Activated CD4-positive, CD25-positive, alpha-beta regulatory T cell treated with anti-CD3 and anti-CD28 coated beads, Interleukin-2, amount 50 U/mL, for 72 hours (primary cell): ENCODE data around the gene RIMKLA.

Source experiments
- DNase-seq: peaks from one replicate; pipeline ENCODE4 v3.0.0; 2021

The RIMKLA gene, protein sequence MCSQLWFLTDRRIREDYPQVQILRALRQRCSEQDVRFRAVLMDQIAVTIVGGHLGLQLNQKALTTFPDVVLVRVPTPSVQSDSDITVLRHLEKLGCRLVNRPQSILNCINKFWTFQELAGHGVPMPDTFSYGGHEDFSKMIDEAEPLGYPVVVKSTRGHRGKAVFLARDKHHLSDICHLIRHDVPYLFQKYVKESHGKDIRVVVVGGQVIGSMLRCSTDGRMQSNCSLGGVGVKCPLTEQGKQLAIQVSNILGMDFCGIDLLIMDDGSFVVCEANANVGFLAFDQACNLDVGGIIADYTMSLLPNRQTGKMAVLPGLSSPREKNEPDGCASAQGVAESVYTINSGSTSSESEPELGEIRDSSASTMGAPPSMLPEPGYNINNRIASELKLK

DNA sequence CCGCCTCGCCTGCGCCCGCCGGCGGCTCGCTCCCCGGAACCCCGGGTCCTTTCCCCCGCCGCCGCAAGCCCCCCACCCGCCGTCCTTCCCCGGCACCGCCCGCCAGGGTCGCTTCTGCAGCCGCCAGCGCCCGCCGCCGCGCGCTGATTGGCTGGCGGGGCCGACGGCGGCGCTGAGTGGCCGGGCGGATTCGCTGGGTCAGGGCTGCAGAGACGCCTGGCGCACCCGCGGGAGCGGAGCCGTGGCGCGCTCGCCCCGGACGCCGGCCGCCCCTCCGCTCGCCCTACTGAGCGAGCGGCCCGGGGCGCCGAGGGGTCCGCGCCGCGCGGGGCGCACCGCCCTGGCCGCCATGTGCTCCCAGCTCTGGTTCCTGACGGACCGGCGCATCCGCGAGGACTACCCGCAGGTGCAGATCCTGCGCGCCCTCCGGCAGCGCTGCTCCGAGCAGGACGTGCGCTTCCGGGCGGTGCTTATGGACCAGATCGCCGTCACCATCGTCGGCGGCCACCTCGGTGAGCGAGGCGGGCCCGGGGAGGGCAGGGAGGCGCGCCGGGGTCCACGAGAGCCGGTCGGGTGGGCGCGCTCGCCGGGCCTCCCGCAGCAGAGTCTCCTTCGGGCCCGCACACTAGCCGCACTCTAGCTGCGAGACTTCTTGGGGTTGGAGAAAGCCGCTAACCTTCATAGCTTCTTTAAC lies at the start of gene RIMKLA:
Gene RIMKLA (plus strand): TSS at position 207 of the 694 bp plus-strand sequence. CDS start 143 bp downstream, at position 350.
- DNase-seq, result peak; percentile 40

DNA sequence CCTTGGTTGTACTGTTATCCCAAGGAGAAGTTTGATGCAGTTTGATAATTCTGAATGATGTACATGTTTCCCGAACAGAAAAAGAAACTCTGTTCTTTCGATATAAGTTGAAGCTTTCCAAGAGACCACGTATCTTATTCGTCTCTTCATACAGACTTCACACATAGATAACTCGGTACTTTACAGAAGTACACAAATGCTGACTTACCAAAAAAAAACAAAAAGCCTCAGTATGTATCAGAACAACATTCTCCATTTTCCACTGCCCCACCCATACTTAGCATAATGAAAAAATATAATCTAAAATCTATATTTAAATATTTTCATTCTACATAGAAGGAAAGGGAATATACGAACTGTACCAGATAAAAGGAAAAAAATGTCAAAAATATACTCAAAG lies 47.7 kb upstream of the RIMKLA start:
- DNase-seq, result no peak

DNA sequence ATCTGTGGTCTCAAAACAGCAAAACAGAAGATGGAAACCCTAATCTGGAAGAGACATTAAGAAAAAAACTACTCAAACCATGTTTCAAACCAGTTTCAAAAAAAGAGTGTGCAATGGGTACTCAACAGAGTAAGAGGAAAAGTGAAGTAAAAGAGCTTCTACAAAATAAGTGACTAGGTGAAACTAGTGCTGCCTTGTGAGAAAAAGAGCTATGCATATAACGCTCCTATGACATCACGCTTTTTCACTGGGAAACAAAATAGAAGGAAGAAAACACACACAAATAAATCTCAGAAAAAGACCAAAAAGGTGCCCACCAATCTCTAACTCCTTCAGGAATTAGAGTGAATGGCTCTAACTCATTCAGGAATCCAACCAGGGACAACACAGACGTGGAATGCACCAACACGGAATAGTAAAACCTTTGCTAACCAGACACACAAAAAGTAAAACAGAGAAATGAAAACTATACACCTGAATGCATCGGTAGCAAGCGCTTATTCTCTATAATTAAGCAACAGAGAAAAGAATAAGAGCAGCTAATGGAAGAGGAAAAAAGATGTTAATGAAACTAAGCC lies 46.8 kb upstream of the RIMKLA start:
- DNase-seq, result no peak

DNA sequence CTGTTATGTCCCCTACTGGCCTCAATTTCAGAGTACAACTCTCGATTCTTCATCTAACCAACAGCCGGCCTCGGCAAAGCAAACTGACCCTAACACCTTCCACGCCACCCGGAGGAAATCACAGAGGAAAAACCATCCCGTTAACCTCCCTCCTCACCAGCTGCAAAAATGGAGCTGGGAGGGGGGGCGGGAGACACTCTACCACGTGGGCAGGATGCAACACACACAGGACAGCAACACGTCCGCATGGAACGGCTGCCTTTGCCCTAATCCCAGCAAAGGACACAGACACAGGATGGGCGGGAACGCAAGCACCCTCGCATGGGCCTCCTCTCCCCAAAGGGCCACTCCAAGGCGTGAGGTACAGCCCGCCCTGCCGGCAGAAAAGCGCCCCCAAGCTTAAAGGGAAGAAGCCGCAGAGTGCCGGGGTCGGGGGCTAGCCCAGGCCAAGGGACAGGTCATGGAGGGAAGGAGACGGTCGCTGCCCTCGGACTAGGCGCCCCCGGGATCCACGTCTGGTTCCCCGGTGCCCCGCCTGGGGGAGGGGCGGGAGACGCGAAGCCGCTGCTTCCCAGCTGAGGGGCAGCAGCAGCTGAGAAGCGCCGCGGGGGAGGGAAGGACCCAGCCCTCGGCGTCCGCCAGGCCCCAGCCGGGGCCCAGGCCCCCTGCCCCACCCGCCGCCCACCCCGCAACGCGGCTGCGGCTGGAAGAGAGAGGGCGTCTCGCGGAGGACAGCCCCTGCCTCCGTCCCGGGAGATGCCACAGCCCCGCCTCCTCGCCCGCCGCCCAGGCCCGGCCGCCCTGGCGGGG lies 46.1 kb upstream of the RIMKLA start:
- DNase-seq, result peak; percentile 41

DNA sequence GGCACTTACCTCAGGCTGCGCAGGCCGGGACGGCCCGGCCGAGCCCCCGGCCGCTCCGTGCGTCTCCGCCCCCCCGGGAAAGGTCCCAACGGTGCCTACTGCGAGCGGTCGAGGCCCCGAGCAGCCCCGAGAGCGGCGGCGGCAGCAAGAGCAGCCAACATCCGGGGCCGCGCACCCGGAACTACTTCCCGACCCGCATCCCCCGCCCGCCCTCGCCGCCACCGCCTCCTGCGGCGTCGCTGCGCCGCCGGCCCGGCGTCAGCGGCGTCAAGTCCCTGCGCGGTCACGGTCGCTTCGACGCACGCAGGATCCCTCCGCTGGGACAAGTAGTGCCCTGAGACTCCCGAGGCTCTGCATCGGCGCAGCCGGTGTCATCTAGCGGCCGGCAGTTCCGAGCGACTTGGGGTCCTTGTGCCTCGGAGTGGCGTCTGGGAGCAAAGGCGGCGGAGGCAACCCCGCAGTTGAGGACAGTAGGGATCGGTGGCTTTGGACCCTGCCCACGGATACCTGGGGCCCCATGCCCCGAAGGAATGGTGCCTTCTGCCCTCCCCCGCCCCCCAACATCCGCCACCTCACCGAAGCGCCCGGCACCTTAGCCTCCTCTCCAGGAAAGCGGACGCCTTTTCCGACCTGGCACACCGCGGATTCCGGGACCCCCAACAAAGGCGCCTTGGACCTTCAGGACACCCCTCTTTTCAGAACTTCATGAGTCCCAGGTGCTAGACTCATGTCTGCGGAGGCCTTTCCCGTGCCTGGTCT lies 45.4 kb upstream of the RIMKLA start, which contains the start of gene FOXJ3:
Gene FOXJ3 (minus strand): TSS at position 186 of the 759 bp plus-strand sequence. CDS start 24,142 bp downstream, outside the sequence.
- peak; percentile 93 for DNase-seq

DNA sequence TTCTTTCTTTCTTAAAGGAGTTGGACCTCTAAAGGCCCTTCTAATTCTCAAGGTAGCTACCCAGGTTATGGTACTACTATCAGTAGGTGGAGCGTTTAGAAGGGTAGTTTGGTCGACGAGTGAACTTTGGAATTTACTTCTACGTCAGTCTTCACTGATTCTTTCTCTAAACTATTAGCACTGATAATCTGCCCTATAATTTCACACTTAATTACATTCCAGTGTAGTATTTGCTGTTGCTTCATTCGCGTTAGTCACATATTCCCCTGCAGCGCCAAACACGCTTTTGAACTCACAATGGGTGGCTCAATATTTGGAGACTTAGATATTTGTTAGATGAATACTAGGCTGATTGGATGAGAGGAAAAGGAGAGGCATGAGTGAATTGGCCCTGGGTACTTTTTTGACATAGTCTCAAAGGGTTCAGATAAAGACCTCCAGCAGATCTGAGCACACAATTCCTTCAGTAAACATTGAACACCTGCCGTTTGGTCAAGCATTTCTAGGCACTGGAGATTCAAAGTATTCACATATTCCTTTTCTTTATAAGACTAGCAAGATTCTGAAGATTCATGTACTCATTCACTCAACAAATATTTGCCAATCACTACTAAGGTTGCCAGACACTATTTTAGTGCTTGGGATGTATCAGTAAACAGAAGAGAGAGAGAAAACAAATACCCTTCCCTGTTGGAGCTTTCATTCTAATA lies 44.6 kb upstream of the RIMKLA start:
- no peak for DNase-seq

DNA sequence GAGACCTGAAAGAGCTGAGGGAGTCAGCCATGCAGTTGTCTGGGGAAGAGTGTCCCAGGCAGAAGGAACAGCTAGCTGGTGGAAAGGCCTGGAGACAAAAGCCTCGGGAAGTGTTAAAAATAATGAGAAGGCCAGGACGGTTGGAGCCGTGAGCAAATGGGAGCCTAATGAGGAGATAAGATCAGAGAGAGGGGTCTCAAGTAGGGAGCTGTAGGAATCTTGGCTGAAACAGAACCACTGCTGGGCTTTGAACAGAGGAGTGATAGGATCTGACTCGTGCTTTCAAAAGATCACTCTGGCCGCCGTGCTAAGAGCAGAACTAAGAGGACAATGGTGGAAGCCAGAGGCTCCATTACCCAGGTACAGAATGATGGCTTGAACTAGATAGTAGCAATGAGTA lies 43.6 kb upstream of the RIMKLA start:
- DNase-seq, result no peak

DNA sequence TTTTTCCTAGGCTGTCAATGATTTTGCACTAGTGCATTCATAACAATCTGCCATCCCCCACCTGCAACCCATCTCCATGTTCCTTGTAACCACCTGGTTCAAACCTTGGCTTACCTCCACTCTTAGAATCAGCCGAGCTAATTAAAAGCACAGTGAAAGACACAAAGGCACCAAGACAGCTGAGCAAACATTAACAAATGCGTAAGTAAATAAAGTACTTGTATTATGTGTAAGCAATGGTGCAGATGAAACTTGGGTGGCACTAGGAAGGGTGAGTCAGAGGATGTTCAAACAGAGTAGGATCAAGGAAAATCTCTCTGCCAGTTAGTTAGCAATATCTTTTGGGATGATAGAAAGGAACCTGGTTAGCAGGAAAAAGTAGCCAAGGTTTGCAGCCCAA lies 40.5 kb upstream of the RIMKLA start:
- no peak for DNase-seq

DNA sequence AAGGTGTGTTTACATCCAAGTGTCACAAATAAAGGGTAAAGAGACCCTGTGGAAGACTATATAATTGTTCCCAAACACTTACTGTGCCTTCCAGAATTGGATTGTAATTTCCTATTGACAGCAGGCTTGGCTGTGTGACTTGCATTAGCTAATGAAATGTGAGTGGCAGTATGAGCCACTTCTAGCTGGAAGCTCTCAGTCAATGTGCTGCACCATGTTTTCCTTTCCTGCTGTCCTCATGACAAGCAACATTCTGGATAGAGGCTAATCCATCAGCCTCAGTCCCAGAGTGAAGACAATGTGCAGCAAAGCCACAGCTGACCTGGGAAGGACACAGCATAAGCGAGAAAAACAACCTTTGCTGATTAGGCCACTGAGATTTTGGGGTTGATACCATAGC lies 39.7 kb upstream of the RIMKLA start:
- no peak for DNase-seq

DNA sequence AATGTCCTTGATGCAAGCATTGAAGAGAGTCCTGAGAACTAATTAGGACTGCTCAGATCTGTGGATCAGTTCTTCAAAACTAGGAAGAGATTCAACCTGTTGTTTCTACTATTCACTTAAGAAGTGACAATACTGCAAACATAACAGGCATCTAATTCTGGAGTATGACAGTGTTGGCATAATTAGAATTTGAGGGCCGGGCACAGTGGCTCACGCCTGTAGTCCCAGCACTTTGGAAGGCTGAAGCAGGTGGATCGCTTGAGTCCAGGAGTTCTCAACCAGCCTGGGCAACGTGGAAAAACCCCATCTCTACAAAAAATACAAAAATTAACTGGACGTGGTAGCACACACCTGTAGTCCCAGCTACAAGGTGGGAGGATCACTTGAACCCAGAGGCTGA lies 37.5 kb upstream of the RIMKLA start:
- no peak for DNase-seq

DNA sequence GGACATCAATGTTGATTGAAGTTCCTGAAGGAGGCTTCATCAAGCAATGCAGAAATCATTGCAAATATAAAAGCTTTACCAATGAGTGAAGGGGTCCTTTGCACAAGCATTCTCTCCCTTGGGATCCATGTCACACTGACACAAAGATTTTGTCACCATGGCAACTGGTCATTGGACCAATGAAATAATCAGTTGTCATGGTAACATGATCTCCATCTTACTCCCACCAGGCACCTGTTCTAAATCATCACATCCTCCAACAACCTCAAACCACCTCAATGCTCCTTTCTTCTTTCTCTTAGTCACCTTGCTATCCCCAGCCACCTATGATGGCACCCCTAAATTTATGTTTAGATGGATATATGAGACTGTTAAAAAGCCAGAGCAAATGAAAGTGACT lies 32.1 kb upstream of the RIMKLA start:
- no peak for DNase-seq

DNA sequence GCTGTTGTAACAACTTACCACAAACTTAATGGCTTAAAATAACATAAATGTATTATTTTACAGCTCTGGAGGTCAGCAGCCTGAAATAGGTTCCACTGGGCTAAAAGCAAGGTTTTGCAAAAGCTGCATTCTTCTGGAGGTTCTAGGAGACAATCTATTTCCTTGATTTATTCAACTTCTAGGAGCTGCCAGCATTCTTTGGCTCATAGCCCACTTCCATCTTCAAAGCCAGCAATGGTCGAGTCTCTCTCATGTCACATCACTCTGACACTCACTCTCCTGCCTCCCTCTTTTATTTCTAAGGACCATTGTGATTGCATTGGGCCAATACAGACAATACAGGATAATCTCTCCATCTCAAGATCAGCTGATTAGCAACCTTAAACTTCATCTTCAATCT lies 30.5 kb upstream of the RIMKLA start:
- no peak for DNase-seq

DNA sequence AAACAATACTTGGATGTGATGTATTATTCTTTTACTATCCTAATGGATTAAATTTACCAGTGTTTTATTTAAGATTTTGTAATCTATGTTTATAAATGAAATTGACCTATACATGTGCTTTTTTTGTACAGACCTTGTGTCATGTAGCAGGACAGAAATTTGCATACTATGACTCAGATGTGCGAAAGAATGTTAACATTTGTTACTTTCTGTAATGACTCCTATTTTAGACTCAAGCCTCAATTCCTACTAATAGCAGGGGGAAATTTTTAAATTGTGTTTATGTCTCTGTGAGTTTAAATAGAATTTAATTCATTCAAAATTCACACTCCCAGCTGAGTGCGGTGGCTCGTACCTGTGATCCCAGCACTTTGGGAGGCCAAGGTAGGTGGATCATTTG lies 21.8 kb upstream of the RIMKLA start:
- DNase-seq, result no peak

DNA sequence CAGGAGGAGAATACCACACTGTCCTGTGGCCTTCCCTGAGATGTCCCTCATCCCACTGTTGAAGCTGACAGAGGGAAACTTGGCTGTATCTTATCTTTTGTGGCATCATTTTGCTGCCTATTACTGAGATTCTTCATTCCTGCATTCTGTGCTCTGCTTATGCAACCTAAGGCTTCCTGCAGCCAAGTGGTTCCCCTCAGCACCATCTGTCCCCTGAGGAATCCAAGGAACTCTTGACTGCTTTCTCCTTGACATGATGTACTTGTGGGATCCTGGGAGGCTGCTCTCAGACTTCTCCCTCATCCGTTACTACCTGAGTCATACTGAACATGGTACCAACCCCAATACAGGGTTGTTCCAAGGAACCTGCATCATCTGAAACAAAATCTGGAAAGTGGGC lies 21.1 kb upstream of the RIMKLA start:
- no peak for DNase-seq

DNA sequence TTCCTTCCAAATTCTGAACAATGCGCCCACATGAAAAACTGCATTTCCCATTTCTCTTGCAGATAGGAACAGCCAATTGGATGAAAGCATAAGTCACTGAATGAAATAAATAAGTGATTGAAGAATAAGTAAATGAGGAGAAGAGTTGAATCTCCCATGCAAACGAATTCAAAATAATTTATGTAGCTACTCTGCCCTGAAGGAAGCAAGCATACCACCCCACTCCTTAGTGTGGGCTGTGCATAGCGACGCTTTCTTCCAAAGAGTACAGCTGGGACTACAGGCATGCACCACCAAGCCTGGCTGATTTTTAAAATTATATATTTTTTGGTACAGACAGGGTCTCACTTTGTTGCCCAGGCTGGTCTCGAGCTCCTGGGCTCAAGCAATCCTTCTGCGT lies 16.5 kb upstream of the RIMKLA start:
- no peak for DNase-seq

DNA sequence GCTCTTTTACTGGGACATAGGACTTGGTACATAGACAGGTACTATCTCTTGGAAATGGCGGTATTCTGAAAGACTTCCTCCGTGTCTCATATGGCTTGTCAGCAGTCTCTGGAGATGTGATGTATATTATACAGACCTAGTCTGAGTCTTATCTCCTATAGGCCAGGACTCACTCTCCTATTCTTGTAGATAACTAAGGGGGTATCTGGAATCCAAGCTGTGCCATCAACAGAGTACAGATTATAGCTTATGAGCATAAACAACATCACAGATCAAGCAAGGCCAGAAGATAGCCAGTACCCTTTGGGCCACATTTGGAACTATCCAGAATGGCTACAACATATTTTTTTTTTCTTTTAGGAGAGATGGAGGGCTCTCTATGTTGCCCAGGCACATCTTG lies 16.1 kb upstream of the RIMKLA start:
- DNase-seq, result no peak

DNA sequence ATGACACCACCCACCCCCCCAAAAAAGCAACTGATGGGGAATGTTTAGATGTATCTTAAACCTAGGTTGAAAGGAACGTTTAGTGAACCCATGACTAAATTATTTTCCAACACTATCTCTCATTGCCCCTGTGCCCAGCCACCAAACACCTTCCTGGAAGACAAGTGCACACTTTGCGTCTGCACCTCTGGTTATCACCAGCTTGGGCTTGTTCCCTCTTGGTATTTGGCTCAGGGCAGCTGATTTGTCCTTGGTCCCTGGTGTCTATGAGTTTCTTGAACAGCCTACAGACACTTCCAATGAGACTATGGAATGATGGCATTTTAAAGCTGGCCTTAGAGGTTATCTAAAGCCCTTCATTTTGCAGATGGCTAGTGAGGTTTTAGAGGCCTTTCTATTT lies 15.5 kb upstream of the RIMKLA start:
- DNase-seq, result no peak

DNA sequence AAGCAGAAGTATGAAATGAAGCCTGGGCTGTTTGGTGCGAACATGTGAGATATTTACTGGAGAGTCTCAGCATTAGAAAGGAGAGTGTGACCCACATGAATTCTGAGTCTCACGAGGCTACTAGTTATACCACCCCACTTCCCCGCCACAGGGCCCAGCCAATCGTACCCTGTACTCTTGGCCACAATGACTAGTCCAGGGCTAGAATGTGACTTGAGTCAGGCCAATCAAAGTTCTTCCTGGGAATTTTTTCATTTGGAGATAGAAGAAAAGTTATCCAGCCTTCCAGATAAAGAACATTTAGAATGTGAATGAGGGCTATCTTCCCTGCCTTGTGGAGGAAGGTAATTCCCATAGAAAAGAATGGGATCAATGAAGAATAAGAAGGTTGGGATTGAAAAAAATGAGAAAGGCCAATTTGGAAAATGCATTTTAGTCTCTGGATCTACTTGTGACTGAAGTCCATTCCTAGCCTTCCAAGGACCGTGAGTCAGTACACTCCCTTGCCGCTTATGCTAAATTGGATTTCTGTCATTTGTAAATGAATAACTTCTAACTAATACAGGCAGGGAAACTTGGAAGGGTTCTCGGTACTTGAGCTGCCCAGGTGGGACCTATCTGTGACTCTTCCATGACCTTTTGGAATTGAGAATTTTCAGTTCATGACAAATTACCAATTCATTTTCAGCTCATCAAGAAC lies 12.3 kb upstream of the RIMKLA start:
- no peak for DNase-seq

DNA sequence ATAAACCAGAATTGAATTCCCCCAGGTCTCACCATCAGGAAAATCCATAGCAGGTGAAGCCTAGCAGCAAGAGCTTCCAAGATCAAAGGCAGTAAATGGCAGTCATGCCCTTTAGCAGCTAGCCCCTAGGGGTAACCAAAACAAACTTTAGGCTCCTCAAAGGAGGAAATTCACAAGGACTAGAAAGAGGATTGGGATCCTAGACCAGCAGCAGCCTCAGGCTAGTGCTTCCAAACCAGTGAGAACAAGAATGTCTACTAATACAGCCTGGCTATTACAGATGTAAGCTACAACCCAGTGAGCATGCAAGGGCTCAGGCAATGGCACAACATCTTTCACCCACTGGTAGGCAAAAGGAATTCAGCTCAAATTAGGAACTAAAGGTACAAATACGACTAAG lies 11.1 kb upstream of the RIMKLA start:
- DNase-seq, result no peak

DNA sequence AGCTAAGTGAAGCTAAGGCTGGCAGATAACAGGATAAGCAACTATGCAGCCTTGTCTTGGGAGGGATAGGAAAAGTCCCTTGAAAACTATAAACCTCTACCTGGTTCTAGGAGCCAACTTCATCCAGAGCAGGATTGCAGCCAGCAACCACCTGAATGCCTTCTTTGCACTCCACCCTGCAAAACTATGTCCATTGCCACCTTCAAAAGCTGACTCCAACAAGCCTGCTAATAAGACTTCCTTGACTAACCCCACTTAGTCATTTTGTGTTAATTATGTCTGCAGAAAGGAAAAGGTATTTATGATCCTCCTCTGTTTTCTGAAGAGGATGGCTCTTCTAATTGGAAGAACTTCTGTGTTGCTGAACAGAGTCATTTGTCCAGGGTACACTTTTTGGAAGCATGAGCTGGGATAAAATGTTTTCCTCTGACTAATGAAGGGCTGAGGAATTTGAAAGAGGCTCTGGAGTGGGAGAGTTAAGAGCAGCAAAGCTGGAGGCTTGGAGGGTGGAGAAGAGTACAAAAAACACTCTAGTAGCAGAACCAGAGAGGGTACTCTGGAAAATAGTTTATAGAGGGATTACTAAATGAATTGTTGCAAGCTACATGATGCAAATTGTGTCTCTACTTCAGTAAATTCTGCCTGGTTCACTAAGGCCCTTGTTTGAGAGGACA lies 9.6 kb upstream of the RIMKLA start:
- no peak for DNase-seq

DNA sequence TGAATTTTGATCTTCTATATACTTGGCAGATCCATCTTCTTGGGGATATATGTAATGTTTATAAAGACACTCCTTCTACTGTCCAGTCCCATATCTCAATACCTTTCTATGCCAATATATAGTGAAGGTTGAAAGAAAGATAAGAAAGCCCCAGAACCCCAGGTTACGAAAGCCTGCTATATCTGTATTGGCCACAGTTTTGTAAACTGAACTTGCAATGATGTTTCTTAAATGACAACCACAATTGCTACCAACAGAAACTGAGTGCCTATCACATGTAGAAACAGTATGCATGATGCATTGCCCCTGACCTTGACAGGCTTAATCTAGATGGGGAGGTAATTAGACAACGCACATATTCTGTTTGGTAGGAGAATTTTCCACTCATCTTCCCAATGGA lies 7.8 kb upstream of the RIMKLA start:
- no peak for DNase-seq
